Neural progenitor cell (in vitro differentiated cells): ENCODE data around the gene FBXO17.

Source experiments
- EZH2 ChIP-seq: fragments of 200-600 bp; sonication (generic); IDR thresholded peaks from 2 replicates; pipeline ENCODE4 v1.6.1; 2017; ENCODE audit warnings: antibody characterized with exemption, mild to moderate bottlenecking, moderate library complexity
- TF ChIP-seq, protein P1 (sequence below): fragments of 200-600 bp; sonication (generic); IDR thresholded peaks from 2 replicates; pipeline ENCODE4 v1.5.1; 2017; ENCODE audit warnings: antibody characterized with exemption, mild to moderate bottlenecking

DNA sequence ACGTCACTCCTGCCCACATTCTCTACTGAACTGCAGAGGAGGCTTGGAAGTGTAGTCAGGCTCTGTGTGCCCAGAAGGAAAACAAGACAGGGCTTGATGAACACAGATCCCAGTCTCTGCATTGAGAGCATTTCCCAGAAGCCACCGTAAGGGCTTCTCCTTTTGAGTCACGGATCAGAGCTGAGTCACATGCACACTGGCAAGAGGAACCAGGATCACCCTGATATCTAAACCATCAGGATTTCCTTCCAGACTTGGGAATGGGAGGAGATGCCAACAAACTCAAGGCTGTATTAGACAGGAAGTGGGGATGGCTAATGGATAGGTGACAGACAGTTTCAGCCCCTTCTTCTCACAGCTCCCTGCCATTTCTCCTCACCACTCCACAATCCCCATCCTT, 17.7 kb upstream of the FBXO17 start:
- TF ChIP-seq EZH2: no peak
- TF ChIP-seq, protein P1, sequence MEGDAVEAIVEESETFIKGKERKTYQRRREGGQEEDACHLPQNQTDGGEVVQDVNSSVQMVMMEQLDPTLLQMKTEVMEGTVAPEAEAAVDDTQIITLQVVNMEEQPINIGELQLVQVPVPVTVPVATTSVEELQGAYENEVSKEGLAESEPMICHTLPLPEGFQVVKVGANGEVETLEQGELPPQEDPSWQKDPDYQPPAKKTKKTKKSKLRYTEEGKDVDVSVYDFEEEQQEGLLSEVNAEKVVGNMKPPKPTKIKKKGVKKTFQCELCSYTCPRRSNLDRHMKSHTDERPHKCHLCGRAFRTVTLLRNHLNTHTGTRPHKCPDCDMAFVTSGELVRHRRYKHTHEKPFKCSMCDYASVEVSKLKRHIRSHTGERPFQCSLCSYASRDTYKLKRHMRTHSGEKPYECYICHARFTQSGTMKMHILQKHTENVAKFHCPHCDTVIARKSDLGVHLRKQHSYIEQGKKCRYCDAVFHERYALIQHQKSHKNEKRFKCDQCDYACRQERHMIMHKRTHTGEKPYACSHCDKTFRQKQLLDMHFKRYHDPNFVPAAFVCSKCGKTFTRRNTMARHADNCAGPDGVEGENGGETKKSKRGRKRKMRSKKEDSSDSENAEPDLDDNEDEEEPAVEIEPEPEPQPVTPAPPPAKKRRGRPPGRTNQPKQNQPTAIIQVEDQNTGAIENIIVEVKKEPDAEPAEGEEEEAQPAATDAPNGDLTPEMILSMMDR: no peak
